Effector memory CD4-positive, alpha-beta T cell (primary cell): ENCODE measurements around the gene KPTN.

ENCODE experiments used
- DNase-seq, 3 donors: peaks; one replicate each; pipeline ENCODE4 v3.0.0-alpha.2; 2020
- H3K27ac ChIP-seq: 2 replicates; pipeline ENCODE4 v1.7.0; 2013; ENCODE audit warnings: mild to moderate bottlenecking, low read length, moderate library complexity; ENCODE audit not compliant: insufficient read depth, poor library complexity, severe bottlenecking
- H3K27me3 ChIP-seq: replicated peaks from 2 replicates; pipeline ENCODE4 v1.7.0; 2013; ENCODE audit warnings: mild to moderate bottlenecking, low read length; ENCODE audit not compliant: insufficient read depth, control insufficient read depth, poor library complexity, severe bottlenecking
- H3K36me3 ChIP-seq: 2 replicates; pipeline ENCODE4 v1.7.0; 2013; ENCODE audit warnings: mild to moderate bottlenecking, low read length, moderate library complexity; ENCODE audit not compliant: control insufficient read depth, insufficient read depth
- H3K4me1 ChIP-seq: 2 replicates; pipeline ENCODE4 v1.7.0; 2013; ENCODE audit warnings: low read length, mild to moderate bottlenecking; ENCODE audit not compliant: control insufficient read depth, insufficient read depth, poor library complexity, severe bottlenecking
- H3K4me3 ChIP-seq: 2 replicates; pipeline ENCODE4 v1.7.0; 2013; ENCODE audit warnings: low read length, low read depth, mild to moderate bottlenecking; ENCODE audit not compliant: insufficient read depth, poor library complexity, severe bottlenecking
- H3K9me3 ChIP-seq: 2 replicates; pipeline ENCODE4 v1.7.0; 2013; ENCODE audit warnings: mild to moderate bottlenecking, low read length, moderate library complexity; ENCODE audit not compliant: control insufficient read depth
- total RNA-seq, 3 donors: gene quantifications; one replicate each; lab custom pipeline; 2026; lab: John Stamatoyannopoulos, UW

KPTN gene
- total RNA-seq: 3.3 to 4.0 (median 3.5) reads per million in 3 donors

DNA sequence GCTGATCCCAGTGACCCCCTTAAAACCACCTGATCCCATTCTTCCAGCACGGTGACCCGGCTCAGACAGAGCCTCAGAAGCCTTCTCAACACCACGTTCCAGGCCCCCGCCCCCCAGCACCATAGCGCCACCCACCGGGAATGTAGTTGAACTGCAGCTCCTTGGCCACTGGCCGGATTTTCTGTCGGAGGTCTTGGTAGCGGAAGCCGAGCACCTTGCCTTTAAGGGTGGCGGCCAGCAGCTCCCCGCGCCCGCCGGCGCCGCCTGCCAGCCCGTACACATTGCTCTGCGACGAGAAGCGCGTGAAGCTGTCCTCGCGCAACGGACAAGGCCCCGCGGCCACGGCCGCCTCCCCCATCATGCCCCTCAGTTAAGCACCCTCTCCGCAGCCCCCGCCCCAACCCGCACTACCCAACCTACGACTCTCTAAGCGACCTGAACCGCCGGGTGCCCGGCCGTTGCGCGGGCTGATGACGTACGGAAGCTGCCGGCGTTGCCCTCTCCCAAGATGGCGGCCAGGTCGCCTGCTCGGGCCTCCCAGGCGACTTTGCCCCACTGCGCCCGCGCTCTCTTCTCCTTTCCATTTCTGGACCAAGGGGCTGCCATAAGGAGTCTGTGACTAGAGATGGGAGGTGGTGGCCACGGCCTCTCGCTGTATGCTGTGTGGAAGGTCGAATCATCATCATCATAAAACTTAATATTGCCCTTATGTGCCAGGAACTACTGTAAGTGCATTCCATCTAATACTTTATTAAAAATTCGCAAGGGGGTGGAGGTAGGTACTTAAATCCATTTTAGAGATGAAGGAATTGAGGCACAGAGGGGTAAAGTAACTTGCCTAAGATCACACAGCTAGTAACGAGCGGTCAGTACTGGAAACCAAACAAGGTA is at the start of gene KPTN:
TSS of gene KPTN (minus strand) at position 420 of the 891 bp plus-strand sequence. CDS start at position 361, 59 bp downstream.
- H3K27ac ChIP-seq: peak within 1 kb of the TSS; percentile 82
- H3K4me1 ChIP-seq: peaks cover 5% of the 10 kb centered on the region
- peak within 1 kb of the TSS; percentile 71 for H3K4me3 ChIP-seq

GRCh38 chr19:47531640-47532387 is 47.8 kb upstream of the KPTN start:
- Histone ChIP-seq H3K4me3 (no peak overlapping the region), H3K36me3 (no peaks in the 10 kb centered on the region)
- DNase-seq: no peak

More for the DNA sequence above, at the start of gene KPTN:
- peaks cover 12% of the 10 kb centered on the region for H3K36me3 ChIP-seq
- peak; percentile 69 to 82 (median 81) for DNase-seq
- H3K27me3 ChIP-seq: no peaks in the 10 kb centered on the region
- H3K9me3 ChIP-seq: no peaks in the 10 kb centered on the region

GRCh38 chr19:47529018-47529742 is 45.2 kb upstream of the KPTN start:
- no peaks in the 10 kb centered on the region for H3K36me3 ChIP-seq
- no peaks in the 10 kb centered on the region for H3K9me3 ChIP-seq
- no peak overlapping the region for H3K27ac ChIP-seq
- H3K27me3 ChIP-seq: no peaks in the 10 kb centered on the region
- H3K4me1 ChIP-seq: no peaks in the 10 kb centered on the region
- no peak overlapping the region for H3K4me3 ChIP-seq
- DNase-seq: no peak

More at GRCh38 chr19:47531640-47532387, 47.8 kb upstream of the KPTN start:
- H3K9me3 ChIP-seq: no peaks in the 10 kb centered on the region
- no peaks in the 10 kb centered on the region for H3K4me1 ChIP-seq
- no peaks in the 10 kb centered on the region for H3K27me3 ChIP-seq
- H3K27ac ChIP-seq: no peak overlapping the region

DNA sequence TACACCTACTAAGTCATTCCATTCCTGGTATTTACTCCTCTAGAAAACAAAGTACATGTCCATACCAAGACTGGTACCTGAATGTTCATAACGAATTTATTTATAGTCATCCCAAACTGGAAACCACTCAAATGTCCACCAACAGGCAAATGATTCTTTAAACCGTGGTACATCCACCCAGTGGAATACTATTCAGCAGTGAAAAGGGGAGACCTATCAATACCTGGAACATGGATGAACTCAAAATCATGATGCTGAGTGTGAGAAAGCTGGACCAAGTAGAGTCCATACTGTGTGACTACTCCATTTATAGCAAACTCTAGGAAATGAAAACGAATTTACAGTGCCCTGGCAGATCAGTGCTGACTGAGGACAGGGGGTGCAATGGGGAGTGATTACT is 42.8 kb upstream of the KPTN start:
- Histone ChIP-seq H3K27ac (no peak overlapping the region), H3K9me3 (no peaks in the 10 kb centered on the region), H3K4me1 (no peaks in the 10 kb centered on the region), H3K36me3 (no peaks in the 10 kb centered on the region), H3K27me3 (peaks cover 3% of the 10 kb centered on the region), H3K4me3 (no peak overlapping the region)
- DNase-seq: no peak

- no peaks in the 10 kb centered on the region for H3K36me3 ChIP-seq
- no peaks in the 10 kb centered on the region for H3K4me1 ChIP-seq
- no peaks in the 10 kb centered on the region for H3K9me3 ChIP-seq
- no peak for DNase-seq
- H3K4me3 ChIP-seq: no peak overlapping the region
- no peak overlapping the region for H3K27ac ChIP-seq
- H3K27me3 ChIP-seq: peaks cover 10% of the 10 kb centered on the region
Observed at GRCh38 chr19:47523473-47523872, 39.5 kb upstream of the KPTN start.

- no peak overlapping the region for H3K4me3 ChIP-seq
- peaks cover 10% of the 10 kb centered on the region for H3K27me3 ChIP-seq
- DNase-seq: no peak
- no peaks in the 10 kb centered on the region for H3K9me3 ChIP-seq
- no peak overlapping the region for H3K27ac ChIP-seq
- H3K4me1 ChIP-seq: no peaks in the 10 kb centered on the region
- H3K36me3 ChIP-seq: no peaks in the 10 kb centered on the region
Observed at GRCh38 chr19:47521473-47522180, 37.6 kb upstream of the KPTN start.

- no peak overlapping the region for H3K4me3 ChIP-seq
- H3K36me3 ChIP-seq: no peaks in the 10 kb centered on the region
- H3K27me3 ChIP-seq: peaks cover 10% of the 10 kb centered on the region
- no peak overlapping the region for H3K27ac ChIP-seq
- peaks cover 5% of the 10 kb centered on the region for H3K4me1 ChIP-seq
- no peak for DNase-seq
- H3K9me3 ChIP-seq: no peaks in the 10 kb centered on the region
Observed at GRCh38 chr19:47520839-47521238, 36.8 kb upstream of the KPTN start.

- no peak for DNase-seq
- H3K27ac ChIP-seq: no peak overlapping the region
- no peaks in the 10 kb centered on the region for H3K9me3 ChIP-seq
- H3K27me3 ChIP-seq: peaks cover 10% of the 10 kb centered on the region
- no peaks in the 10 kb centered on the region for H3K36me3 ChIP-seq
- peaks cover 9% of the 10 kb centered on the region for H3K4me1 ChIP-seq
- H3K4me3 ChIP-seq: no peak overlapping the region
Observed at GRCh38 chr19:47520343-47520806, 36.4 kb upstream of the KPTN start.

DNA sequence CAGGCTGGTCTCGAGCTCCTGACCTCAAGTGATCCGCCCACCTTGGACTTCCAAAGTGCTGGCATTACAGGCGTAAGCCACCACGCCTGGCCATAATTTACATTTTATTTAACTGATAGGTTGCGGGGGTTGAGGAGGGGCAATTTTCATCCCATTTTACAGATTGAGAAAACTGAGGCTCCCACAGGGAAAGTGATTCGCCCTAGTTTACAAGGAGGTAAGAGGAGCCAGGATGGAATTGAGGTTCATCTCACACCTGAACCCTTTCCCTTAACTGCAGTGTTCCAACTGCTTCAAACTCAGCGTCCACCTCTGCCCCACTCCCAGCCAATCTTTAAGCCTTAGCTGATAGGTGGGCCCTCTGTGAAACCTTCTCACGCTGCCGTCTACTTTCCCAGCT is 34.8 kb upstream of the KPTN start:
- Histone ChIP-seq H3K9me3 (no peaks in the 10 kb centered on the region), H3K36me3 (no peaks in the 10 kb centered on the region), H3K27ac (no peak overlapping the region), H3K4me3 (no peak overlapping the region), H3K27me3 (peaks cover 10% of the 10 kb centered on the region), H3K4me1 (peaks cover 14% of the 10 kb centered on the region)
- no peak for DNase-seq
